Colonic mucosa (tissue), 4 donors: ENCODE data around the gene MAVS. TPM values are rescaled to one million over a fixed set of nuclear protein-coding genes. Genes with fewer than 3 reads are reported as not detected.

Experiments used
- DNase-seq: peaks from one replicate; pipeline ENCODE4 v3.0.0-alpha.2; 2020
- H3K27ac ChIP-seq: fragments of 200-600 bp; one replicate; pipeline ENCODE4 v1.8.0; 2021
- H3K27me3 ChIP-seq: fragments of 200-600 bp; one replicate; pipeline ENCODE4 v1.8.0; 2021
- H3K36me3 ChIP-seq: fragments of 200-600 bp; one replicate; pipeline ENCODE4 v1.8.0; 2021
- H3K4me1 ChIP-seq: fragments of 200-600 bp; one replicate; pipeline ENCODE4 v1.8.0; 2021; ENCODE audit warnings: mild to moderate bottlenecking
- H3K4me3 ChIP-seq: fragments of 200-600 bp; one replicate; pipeline ENCODE4 v1.8.0; 2021
- H3K9ac ChIP-seq, 2 donors: one replicate each; pipeline ENCODE4 v1.7.0; 2013; ENCODE audit warnings: control low read depth in 2 of 2, low read depth in 2 of 2, low read length in 2 of 2
- H3K9me3 ChIP-seq: fragments of 200-600 bp; one replicate; pipeline ENCODE4 v1.8.0; 2021
- intact Hi-C: fragments of 100-400 bp; cut with DNase I; formaldehyde crosslinking; loops from one replicate; pipeline ENCODE4 v1.14.1; 2022
- microRNA-seq: library from miRNA; unstranded; fragments of <30 nt; microRNA quantifications from one replicate; pipeline ENCODE4, GENCODE V29; 2019
- total RNA-seq, 2 donors: library from RNA; stranded (reverse); fragmentation: NEBNext Ultra II Directional in 1 of 2; extraction: Animal tissue kit (Norgen Biotek cat#: 25700) in 1 of 2; gene quantifications; one replicate each; pipeline ENCODE4 v1.2.1, GENCODE V29; 2021
- TF ChIP-seq, protein P1 (sequence below): fragments of 200-600 bp; IDR thresholded peaks from one replicate; pipeline ENCODE4 v1.8.0; 2022; ENCODE audit warnings: antibody characterized with exemption, mild to moderate bottlenecking
- donor health status: healthy.
- donor health status: DM: no; HTN: no; CAD: no.
- donor health status: DM: no; HTN: no; CAD: no.

MAVS gene
- total RNA-seq, 2 donors from 2014 or later = 46.2 to 70.7 TPM

DNA sequence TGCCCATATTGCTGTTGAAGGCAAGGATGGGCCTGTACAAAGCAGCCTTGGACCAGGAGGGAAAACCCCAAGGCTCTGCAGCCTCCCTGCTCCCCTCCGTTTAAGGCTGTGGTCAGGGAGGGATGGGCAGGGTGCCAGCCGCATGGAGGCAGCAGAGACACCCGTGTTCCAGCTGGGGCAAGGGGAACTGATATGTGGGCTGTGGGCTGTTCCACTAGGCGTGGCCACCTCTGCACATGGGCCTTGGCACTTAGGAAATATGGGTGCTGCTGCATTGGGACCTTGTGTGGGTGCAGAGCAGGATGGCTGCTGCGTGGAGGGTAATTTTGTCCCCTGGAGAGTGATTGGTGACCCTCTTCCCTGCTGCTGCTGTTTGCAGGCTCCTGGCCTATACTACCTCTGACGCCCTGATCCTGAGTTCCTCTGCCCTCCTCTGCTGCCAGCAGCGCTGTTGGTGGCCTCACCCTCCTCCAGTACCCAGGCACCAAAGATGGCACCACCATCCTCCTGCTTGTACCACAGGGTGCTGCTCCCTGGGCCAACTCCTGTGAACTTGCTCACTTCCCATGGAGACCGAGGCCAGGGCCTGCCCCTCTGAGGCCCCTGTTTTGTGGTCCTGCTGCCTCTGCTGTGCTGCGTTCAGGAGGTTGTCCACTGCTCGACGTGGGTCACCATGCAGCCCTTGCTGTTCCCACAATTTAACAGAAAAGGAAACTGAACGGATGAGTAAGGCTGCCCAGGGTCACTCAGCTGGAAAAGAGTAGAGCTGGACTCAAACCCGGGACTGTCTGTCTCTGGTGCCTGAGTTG lies 77.9 kb downstream of the MAVS start:
- intact Hi-C loops = no loop called here
- Histone ChIP-seq H3K9ac (no peak overlapping the region), H3K4me1 (no peaks in the 10 kb centered on the region), H3K4me3 (no peak overlapping the region), H3K9me3 (no peaks in the 10 kb centered on the region), H3K27me3 (no peaks in the 10 kb centered on the region), H3K36me3 (peaks cover 8% of the 10 kb centered on the region), H3K27ac (no peak overlapping the region)
- TF ChIP-seq, protein P1, sequence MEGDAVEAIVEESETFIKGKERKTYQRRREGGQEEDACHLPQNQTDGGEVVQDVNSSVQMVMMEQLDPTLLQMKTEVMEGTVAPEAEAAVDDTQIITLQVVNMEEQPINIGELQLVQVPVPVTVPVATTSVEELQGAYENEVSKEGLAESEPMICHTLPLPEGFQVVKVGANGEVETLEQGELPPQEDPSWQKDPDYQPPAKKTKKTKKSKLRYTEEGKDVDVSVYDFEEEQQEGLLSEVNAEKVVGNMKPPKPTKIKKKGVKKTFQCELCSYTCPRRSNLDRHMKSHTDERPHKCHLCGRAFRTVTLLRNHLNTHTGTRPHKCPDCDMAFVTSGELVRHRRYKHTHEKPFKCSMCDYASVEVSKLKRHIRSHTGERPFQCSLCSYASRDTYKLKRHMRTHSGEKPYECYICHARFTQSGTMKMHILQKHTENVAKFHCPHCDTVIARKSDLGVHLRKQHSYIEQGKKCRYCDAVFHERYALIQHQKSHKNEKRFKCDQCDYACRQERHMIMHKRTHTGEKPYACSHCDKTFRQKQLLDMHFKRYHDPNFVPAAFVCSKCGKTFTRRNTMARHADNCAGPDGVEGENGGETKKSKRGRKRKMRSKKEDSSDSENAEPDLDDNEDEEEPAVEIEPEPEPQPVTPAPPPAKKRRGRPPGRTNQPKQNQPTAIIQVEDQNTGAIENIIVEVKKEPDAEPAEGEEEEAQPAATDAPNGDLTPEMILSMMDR = no peak
- no peak for DNase-seq

DNA sequence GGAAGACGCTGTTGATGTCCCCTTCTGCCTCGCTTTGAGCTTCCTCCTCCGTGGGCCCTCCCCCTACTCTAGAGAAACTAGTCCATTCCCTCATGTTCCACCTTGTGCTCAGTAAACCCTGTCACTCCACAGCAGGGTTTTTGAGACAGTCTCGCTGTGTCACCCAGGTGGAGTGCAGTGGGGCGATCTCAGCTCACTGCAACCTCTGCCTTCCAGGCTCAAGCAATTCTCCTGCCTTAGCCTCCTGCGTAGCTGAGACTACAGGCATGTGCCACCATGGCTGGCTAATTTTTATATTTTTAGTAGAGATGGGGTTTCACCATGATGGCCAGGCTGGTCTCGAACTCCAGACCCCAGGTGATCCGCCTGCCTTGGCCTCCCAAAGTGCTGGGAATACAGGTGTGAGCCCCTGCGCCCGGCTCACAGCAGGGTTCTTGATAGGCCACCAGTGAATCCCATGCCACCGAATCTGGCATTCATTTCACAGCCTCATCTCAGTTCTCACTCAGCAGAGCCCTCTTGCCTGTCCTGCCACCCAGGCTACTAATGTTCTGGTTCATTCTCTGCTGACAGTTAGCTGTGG lies 78.6 kb downstream of the MAVS start:
- Histone ChIP-seq H3K4me3 (no peak overlapping the region), H3K27me3 (no peaks in the 10 kb centered on the region), H3K9me3 (no peaks in the 10 kb centered on the region), H3K9ac (no peak overlapping the region), H3K27ac (no peak overlapping the region), H3K36me3 (peaks cover 6% of the 10 kb centered on the region), H3K4me1 (no peaks in the 10 kb centered on the region)
- TF ChIP-seq, protein P1 = no peak
- DNase-seq = no peak
- intact Hi-C loops = no loop called here

Small RNAs within 50 kb of the gene (microRNA-seq; reads per million reads assigned to microRNA genes)
- gene MIR103A2 (not detected), gene MIR103B2 (not detected)

Other genes starting within 250 kb of the MAVS start
- gene GFRA4, start 183.4 kb upstream of the MAVS start, total RNA-seq = not detected
- 1 to 10 TPM; 6.7 to 8.1 TPM for gene ADAM33, start 164.8 kb upstream of the MAVS start, total RNA-seq
- gene SIGLEC1, start 134.2 kb upstream of the MAVS start, total RNA-seq = 1 to 10 TPM; 2.5 to 4.6 TPM
- 1 to 10 TPM; 1.5 to 1.7 TPM for gene HSPA12B, start 114.1 kb upstream of the MAVS start, total RNA-seq
- gene ADISSP, start 79.1 kb upstream of the MAVS start, total RNA-seq = 10 to 100 TPM; 20.6 to 37.7 TPM
- not detected for gene SPEF1, start 65.4 kb upstream of the MAVS start, total RNA-seq
- gene CENPB, start 60.1 kb upstream of the MAVS start, total RNA-seq = 10 to 100 TPM; 65.6 to 93.3 TPM
- 10 to 100 TPM; 41.9 to 65.5 TPM for gene CDC25B, start 50.5 kb upstream of the MAVS start, total RNA-seq
- gene AP5S1, start 26.3 kb upstream of the MAVS start, total RNA-seq = 10 to 100 TPM; 11.7 to 20.2 TPM
- gene PANK2, start 42.6 kb downstream of the MAVS start, total RNA-seq = 10 to 100 TPM; 29.7 to 31.3 TPM
- 10 to 100 TPM in 1 of 2 donors, 1 to 10 TPM in 1; 4.2 to 13.4 TPM for gene RNF24, start 168.7 kb downstream of the MAVS start, total RNA-seq